Stimulated activated CD4-positive, alpha-beta T cell treated with anti-CD3 and anti-CD28 coated beads, Interleukin-15, amount 100 ng/mL, for 48 hours (primary cell): ENCODE measurements around the gene FOXO3.
"Not testable (repeated sequence)": the region's sequence is repeated elsewhere in the genome, so short reads cannot be mapped to it uniquely, and the experiment has no call there.

Experiments used
- DNase-seq, 2 donors: peaks; one replicate each; pipeline ENCODE4 v3.0.0-alpha.2; 2020; ENCODE audit warnings: low read depth in 2 of 2

Gene FOXO3

DNA sequence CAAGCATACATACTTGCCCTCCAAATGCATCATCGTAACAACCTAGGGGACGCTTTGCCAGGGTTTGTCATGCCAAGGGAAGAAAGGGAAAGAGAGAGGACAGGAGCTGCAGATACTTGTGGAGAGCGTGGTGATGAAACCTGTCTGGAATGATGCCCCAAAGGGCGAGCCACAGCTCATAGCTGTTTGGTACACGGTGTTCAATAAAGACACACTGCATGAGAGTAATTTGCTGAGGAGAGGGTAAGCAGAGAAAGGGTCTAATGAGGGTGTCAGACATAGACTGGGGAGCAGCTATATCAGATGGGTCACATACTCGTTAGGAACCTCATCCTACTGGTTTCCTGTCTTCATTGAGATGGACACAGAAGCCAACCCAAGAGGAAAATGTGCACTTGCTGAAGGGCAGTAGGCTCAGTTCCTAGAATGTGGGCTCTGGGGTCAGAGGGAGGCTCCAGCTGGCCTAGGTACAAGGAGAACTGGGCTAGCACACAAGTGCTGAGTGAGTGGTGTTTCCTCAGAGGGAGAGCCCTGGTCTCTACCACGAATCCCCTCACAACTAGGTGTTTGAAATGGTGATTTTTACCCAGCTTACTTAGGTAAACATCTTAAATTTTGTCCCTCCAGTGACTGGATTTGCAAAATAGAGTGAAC is 5.2 kb upstream of the FOXO3 start:
- DNase-seq = no peak

- DNase-seq = no peak
Observed at GRCh38 chr6:108556250-108556649, 4.5 kb upstream of the FOXO3 start.

DNA sequence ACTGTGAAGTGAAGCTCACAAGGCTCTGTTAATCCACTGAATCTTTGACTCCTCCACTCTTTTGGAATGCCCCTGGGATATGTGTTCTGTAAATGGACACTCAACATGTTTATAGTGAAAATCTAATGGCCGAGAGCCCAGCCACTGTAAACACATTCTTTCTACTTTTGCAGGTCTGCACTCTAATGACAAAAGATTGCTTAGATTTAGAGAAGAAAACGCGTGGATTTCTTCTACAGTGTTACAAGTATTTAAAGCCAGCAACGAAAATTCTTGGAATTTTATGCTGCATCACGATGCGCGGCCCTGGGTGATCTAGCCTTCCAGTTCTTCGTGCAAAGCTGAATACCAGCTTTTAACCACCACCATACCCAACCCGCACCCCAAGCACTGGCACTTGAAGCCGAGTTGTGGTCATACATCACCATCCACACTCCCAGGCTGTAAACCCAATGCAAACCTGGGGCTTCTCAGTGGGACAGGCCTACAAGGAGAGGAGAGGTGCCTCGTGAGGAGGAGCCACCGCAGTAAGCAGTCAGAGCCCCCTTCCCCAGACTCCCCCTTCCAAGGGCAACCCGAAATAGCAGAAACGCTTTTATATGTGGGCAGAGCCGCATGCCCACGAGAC is 3.7 kb upstream of the FOXO3 start:
- DNase-seq = no peak

DNA sequence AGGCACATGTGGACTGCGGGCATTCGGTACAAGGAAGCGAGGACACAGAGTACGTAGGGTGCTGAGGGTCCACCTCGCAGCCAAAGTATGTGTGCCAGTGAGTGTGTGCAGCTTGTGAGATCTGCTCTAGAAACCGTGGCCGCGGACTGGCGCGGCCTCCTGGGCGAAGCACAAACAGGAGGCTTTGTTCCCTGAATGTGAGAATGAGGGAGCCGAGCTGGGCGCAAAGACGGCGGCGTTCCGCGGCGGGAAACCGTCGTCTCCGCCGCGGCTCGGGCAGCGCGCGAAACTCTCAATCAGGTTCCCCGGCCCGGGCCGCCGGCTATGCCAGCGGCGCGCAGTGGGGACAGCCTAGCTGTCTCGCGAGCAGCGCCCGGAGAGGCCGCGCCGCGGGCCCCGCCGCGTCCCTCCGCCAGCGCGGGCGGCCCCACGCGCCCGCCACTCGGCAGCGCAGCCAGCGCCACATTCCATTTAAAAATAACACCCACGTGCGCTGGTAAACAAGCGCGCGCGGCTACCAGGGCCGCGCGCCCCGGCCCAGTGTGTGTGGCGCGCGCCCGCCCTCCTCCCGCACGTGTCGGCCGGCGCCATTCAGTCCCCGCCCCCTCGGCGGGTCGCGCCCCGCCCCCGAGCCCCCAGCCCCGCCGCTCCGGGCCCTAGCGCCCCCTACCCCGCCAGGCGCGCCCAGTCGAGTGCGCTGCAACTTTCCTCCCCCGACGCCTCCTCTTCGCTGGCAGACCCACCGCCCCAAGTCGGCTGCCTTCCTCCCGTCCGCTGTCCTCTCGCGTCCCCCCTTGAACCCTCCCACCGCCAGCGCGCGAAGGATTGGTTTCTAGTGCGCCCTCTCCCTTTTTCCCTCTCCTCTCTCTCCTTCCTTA is 3.0 kb upstream of the FOXO3 start:
- peak in 1 of 2 donors; percentile 53 for DNase-seq

GRCh38 chr6:108558372-108559096 is 2.2 kb upstream of the FOXO3 start:
- peak; percentile 92 to 93 for DNase-seq

DNA sequence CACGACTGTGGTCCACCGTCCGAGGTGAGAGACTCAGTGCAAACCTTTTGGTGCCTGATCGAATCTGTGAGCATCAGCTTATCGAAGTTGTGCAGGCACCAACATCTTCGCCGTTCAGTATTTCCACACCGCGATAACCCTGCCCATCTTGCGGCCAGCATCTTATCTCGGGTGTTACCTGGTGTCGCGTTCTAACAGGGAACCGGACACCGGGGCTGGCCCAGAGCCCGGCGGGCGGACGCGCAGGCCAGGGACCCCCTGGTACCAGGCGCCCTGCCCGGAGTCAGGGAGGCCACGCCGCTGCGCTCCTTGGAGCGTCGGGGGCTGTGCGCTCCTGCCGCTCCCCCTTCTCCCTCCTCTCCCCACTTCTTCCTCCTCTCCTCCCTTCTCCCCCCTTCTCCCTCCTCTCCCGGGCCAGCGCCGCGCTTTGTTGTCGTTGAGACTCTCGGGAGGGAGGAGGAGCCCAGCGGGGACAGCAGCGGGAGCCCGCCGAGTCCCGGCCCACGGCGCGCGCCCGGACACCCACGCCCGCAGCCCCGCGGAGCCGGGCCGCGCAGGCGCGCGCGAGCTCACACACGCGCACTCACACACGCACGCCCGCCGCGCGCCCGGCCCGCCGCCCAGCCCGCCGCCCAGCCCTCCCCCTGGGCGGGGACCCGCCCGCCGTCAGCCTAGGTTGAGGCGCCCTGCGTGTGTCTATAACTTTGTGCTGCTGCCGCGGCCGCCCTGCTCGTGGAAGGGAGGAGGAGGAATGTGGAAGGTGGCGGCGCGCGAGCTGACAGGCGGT is 1.4 kb upstream of the FOXO3 start:
- peak; percentile 72 for DNase-seq

DNA sequence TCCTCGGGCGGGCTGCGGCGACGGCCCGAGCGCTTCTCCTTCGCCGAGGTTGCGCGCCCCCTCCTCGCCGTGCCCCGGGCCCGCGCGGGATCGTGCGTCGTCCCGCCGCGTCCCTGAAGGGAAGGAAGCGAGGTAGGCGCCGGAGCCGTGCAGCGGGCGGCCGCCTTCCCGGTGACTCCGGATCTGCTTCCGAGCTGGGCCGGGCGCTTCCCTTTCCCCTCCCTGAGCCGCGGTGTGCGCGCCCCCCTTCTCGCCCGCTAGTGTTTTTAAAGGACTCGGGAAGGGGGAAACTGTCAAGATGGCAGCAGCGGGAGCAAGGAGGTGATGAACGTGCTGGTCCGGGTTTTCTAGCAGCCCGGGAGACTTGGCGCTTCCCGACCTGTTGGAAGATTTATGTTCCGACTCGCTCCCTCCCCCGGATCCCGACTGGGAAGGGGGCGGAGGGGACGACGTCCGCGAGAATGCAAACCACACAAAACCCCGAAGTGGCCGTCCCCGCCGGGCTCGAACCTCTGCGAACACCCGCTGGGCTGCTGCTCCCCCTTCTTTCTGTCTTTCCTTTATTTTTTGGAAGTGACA is 744 bp upstream of the FOXO3 start:
- DNase-seq = no peak

- not testable (repeated sequence) for DNase-seq
Observed at GRCh38 chr6:108561309-108561647, 561 bp downstream of the FOXO3 start.

DNA sequence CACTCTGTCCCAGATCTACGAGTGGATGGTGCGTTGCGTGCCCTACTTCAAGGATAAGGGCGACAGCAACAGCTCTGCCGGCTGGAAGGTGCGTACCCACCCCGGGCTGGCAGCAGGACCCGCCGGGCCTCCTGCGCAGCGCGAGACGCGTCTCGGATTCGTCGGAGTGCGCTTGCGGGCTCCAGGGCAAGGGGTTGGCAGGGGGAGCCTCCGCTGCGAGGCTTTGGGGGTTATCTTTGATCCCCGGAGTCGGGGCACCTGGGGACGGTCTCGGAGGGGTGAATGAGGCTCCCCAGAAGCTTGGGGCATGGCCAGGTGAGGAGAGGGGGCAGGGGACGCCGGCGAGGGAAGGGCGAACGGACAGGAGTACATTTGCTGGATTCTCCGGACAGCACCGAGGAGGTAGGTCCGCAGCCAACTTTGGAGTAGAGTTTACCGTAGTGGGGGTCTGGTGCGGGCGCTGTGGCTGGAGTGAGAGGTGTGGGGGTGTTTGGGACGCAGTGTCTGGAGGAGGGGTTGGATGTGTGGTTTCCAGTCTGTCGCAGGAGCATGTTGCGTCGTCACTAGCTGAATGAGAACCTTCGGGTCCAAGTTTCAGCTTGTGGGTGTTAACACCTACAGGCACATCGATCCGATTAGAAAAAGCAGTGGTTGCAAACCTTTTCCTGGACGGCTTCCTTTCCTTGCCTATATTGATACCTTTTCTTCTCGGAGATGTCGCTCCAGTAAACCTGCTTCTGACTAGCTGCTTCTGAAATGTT is 1.2 kb downstream of the FOXO3 start:
- DNase-seq = no peak

DNA sequence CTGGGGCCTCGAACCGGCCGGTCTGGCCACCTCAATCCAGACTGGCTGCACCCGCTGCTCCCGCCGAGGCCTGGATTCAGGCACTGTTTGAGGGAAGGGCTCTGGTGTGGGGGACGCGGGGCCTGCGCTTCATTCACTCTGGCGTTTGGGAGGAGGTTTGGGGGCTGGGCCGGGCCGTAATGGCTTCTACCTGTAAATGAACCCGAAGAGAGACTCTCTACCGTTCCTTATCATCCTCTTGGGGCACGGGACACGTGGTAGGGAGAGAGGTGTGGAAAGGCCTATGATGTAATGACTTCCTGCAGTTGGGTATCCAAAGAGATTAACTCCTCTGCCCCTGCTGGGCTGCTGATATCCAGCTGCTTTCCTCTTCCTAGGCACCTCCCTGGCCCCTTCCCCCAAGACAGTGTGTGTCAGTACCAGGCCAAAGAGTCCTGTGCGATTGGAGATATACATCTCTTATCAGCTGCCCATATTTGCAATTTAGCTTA is 1.8 kb downstream of the FOXO3 start:
- no peak for DNase-seq

GRCh38 chr6:108563292-108563691 is 2.6 kb downstream of the FOXO3 start:
- DNase-seq = no peak

- no peak for DNase-seq
Observed at GRCh38 chr6:108564178-108564577, 3.5 kb downstream of the FOXO3 start.

DNA sequence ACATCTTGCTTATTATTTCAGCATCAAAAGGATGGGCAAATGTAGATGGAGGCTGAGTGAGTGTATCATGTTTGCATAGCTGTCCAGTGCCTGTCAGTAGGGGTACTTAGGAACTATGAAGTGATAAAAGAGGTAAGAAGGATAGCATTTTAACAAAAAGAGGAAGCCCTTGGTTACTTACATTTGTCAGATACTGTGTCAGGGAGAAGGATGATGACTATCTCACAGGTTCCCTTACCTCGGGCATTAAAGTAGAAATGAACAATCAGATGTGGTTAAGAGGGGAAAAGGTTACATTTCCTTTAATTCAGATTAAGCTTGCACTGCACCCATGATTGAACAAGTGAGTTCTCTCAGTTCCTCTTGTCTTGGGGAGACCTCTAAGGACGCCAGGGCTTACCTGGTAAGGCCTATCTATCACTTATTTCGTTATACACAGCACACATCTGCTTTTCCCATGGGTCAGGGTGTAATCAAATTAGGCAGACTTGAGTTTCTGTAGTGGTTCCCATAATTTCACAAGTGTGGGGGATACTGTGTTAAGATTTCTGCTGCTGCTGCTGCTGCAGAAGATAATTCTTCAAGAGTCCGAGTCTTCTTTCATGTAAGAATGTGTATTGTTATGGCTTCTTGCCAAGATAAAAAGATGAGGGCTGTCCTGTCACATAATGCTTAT is 4.5 kb downstream of the FOXO3 start:
- DNase-seq = no peak

GRCh38 chr6:108565893-108566292 is 5.2 kb downstream of the FOXO3 start:
- no peak for DNase-seq

DNA sequence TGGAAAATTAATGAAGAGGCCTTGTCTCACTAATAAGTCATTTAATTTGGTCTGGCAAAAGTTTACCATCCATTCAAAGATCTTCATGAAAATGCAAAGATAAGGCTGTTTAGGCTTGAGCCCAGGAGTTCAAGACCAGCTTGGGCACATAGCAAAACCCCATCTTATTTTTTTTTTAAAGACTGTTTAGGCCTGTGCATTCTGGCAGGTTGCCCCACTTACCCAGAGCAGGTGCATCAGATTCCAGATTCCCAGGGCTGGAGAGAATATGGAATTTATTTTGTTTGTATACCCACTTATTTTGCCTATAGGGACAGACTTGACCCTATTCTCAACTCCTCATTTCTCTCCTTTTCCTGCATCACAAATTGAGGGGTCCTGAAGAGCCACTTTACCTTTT is 5.7 kb downstream of the FOXO3 start:
- no peak for DNase-seq

DNA sequence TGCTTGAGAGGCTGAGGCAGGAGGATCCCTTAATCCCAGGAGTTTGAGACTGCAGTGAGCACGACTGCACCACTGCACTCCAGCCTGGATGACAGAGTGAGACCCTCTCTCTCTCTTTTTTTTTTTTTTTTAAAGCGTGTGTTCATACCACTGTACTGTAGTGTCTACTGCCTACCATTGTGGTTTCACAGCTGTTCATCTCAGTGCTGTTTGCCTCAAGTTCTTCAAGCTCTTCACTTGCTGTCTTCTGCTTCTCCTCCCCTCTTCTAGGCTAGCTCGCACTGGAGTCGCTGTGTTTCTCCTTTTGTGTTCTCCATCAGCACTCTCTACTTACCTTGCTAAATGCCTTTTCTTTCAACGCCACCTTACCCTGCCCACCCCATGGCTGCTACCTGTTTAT is 7.4 kb downstream of the FOXO3 start:
- no peak for DNase-seq

DNA sequence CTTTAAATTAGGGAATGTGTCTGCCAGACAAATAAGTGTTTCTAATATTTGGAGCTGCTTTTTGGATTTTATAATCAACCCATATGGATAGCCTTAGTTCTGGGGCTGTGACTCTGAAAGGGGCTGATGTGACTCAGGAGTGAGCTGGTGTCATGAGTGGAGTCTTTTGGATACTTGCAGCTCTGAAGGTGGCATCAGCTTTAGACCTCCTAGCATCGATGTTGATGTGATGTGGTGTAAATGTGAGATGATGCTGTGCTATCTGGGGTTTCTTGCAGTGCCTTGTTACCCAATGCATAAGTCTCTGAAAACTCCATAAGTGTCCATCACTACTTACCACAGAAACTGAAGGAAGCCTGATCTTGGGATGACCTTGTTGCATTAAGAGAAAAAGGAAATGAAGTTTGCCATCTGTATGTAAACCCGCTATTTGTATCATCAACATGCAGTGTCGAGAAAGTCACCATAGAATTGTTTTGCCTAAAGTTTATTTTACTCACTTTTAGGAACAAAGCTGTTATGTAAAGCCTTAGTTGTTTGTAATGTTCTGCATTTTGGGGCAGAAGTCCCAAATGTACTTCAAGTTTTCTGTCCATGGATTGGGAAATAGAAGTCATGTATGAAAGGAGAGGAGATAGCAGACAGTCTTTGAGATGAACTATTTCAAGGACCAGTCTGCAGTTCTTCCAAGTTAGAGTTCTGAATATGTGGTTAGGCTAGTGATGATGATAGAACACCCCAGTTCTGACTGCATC is 8.0 kb downstream of the FOXO3 start:
- DNase-seq = no peak

DNA sequence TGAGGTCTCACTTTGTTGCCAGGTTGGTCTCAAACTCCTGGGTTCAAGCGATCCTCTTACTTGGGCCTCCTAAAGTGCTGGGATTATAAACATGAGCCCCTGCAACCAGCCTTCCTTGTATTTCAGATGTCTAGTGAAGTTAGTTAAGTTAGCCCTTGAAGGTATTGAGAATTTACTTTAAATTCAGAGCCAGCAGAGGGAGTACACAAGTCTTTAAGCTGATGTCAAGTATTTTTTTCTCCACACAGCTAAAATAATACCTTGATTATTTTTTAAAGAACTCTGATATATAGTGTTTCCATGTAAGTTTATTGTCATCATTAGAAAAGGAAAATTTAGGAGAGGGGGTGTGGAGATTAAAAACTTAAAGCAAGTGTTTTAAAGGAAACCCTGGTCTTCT is 9.8 kb downstream of the FOXO3 start:
- DNase-seq = no peak
